ENCODE data around the gene TMIGD2.

TMIGD2 gene

GRCh38 chr19:4342615-4343369 lies 40.6 kb upstream of the TMIGD2 start:
- H2BK12ac ChIP-seq (ENCODE audit: low read length in 2 of 2), result peak overlapping the region in 1 of 2 experiments; percentile 92
- peak overlapping the region; percentile 15 for H2BK5ac ChIP-seq (ENCODE audit: low read depth, low read length, poor library complexity, severe bottlenecking)
- DNase-seq, result peak; percentile 100
- H3K14ac ChIP-seq (ENCODE audit: low read length in 2 of 2), result no peak overlapping the region
- peak overlapping the region; percentile 17 for H2BK15ac ChIP-seq (ENCODE audit: low read depth, poor library complexity, severe bottlenecking)
- peak overlapping the region; percentile 86 for H3K9ac ChIP-seq (ENCODE audit: low read length)
- H2BK120ac ChIP-seq (ENCODE audit: low read depth, low read length), result no peak overlapping the region
- under 1% methylated on average over 39 of the region's 39 CpGs for WGBS
- peak overlapping the region; percentile 87 for H3K27ac ChIP-seq (ENCODE audit: low read length, poor library complexity, severe bottlenecking)
- H4K8ac ChIP-seq (ENCODE audit: low read length), result peak overlapping the region; percentile 96
- H3K4me3 ChIP-seq (ENCODE audit: insufficient read depth in 1 of 2, low read depth in 1 of 2, low read length in 2 of 2), result peak overlapping the region; percentile 95 to 96
- peak overlapping the region; percentile 5 for H4K91ac ChIP-seq (ENCODE audit: low read length)
- H3K79me1 ChIP-seq (replicated peaks; ENCODE audit: low read length, poor library complexity, severe bottlenecking), result peaks cover 16% of the 10 kb centered on the region
- no peak overlapping the region for H2AK5ac ChIP-seq (ENCODE audit: low read length, severe bottlenecking)
- H3K27me3 ChIP-seq (ENCODE audit: control insufficient read depth in 1 of 2, insufficient read depth in 1 of 2, low read length in 2 of 2), result no peaks in the 10 kb centered on the region
- H3K4me2 ChIP-seq (ENCODE audit: low read length, poor library complexity, severe bottlenecking), result peak overlapping the region; percentile 91
- H3K4ac ChIP-seq (ENCODE audit: low read depth in 1 of 2, low read length in 2 of 2), result peak overlapping the region; percentile 7 to 79
- no peaks in the 10 kb centered on the region for H3K9me3 ChIP-seq (ENCODE audit: control insufficient read depth, low read length)
- peak overlapping the region in 1 of 2 experiments; percentile 96 for H3K23ac ChIP-seq (ENCODE audit: low read length in 2 of 2)
- peaks cover 20% of the 10 kb centered on the region for H3K4me1 ChIP-seq (ENCODE audit: control insufficient read depth, insufficient read depth, low read depth, low read length)
- H2AFZ ChIP-seq (ENCODE audit: low read depth, low read length), result peak overlapping the region; percentile 100
- H3K18ac ChIP-seq (ENCODE audit: low read depth in 1 of 2, low read length in 2 of 2), result peak overlapping the region; percentile 31 to 96
- peaks cover 4 to 7% of the 10 kb centered on the region in 2 experiments for H3K36me3 ChIP-seq (ENCODE audit: control insufficient read depth in 1 of 2, insufficient read depth in 2 of 2, low read depth in 1 of 2, low read length in 2 of 2)

- peak overlapping the region; percentile 9 for H4K91ac ChIP-seq (ENCODE audit: low read length)
- H4K8ac ChIP-seq (ENCODE audit: low read length), result peak overlapping the region; percentile 96
- no peak overlapping the region for H3K14ac ChIP-seq (ENCODE audit: low read length in 2 of 2)
- peak overlapping the region; percentile 75 for H3K4me2 ChIP-seq (ENCODE audit: low read length, poor library complexity, severe bottlenecking)
- H2AFZ ChIP-seq (ENCODE audit: low read depth, low read length), result peak overlapping the region; percentile 78
- peak overlapping the region; percentile 86 for H3K9ac ChIP-seq (ENCODE audit: low read length)
- 19% methylated on average over 10 of the region's 10 CpGs for WGBS
- no peak for DNase-seq
- peak overlapping the region in 1 of 2 experiments; percentile 64 for H3K23ac ChIP-seq (ENCODE audit: low read length in 2 of 2)
- H3K27ac ChIP-seq (ENCODE audit: low read length, poor library complexity, severe bottlenecking), result peak overlapping the region; percentile 87
- H2BK120ac ChIP-seq (ENCODE audit: low read depth, low read length), result no peak overlapping the region
- H3K4ac ChIP-seq (ENCODE audit: low read depth in 1 of 2, low read length in 2 of 2), result peak overlapping the region; percentile 72 to 83
- no peaks in the 10 kb centered on the region for H3K27me3 ChIP-seq (ENCODE audit: control insufficient read depth in 1 of 2, insufficient read depth in 1 of 2, low read length in 2 of 2)
- H2AK5ac ChIP-seq (ENCODE audit: low read length, severe bottlenecking), result peak overlapping the region; percentile 15
- H3K18ac ChIP-seq (ENCODE audit: low read depth in 1 of 2, low read length in 2 of 2), result peak overlapping the region; percentile 17 to 85
- peak overlapping the region; percentile 4 for H2BK5ac ChIP-seq (ENCODE audit: low read depth, low read length, poor library complexity, severe bottlenecking)
- H2BK12ac ChIP-seq (ENCODE audit: low read length in 2 of 2), result no peak overlapping the region
- H3K79me1 ChIP-seq (replicated peaks; ENCODE audit: low read length, poor library complexity, severe bottlenecking), result peaks cover 16% of the 10 kb centered on the region
- H2BK15ac ChIP-seq (ENCODE audit: low read depth, poor library complexity, severe bottlenecking), result peak overlapping the region; percentile 17
- H3K36me3 ChIP-seq (ENCODE audit: control insufficient read depth in 1 of 2, insufficient read depth in 2 of 2, low read depth in 1 of 2, low read length in 2 of 2), result peaks cover 4 to 7% of the 10 kb centered on the region in 2 experiments
- H3K4me1 ChIP-seq (ENCODE audit: control insufficient read depth, insufficient read depth, low read depth, low read length), result peaks cover 23% of the 10 kb centered on the region
- peak overlapping the region; percentile 57 to 80 for H3K4me3 ChIP-seq (ENCODE audit: insufficient read depth in 1 of 2, low read depth in 1 of 2, low read length in 2 of 2)
- no peaks in the 10 kb centered on the region for H3K9me3 ChIP-seq (ENCODE audit: control insufficient read depth, low read length)
Measured at GRCh38 chr19:4342314-4342614, 40.1 kb upstream of the TMIGD2 start.

GRCh38 chr19:4338441-4339355 lies 36.5 kb upstream of the TMIGD2 start, which contains the start of gene STAP2:
Gene STAP2 (minus strand): TSS chr19:4338827. CDS start chr19:4338753, 74 bp downstream.
- Histone ChIP-seq H4K8ac (ENCODE audit: low read length) (peak within 1 kb of the TSS; percentile 91), H3K36me3 (ENCODE audit: control insufficient read depth in 1 of 2, insufficient read depth in 2 of 2, low read depth in 1 of 2, low read length in 2 of 2) (peaks cover 0 to 3% of the 10 kb centered on the region in 2 experiments), H3K23ac (ENCODE audit: low read length in 2 of 2) (no peak within 1 kb of the TSS), H2BK5ac (ENCODE audit: low read depth, low read length, poor library complexity, severe bottlenecking) (peak within 1 kb of the TSS; percentile 37), H2BK15ac (ENCODE audit: low read depth, poor library complexity, severe bottlenecking) (peak within 1 kb of the TSS; percentile 63), H3K9ac (ENCODE audit: low read length) (peak within 1 kb of the TSS; percentile 71), H2AK5ac (ENCODE audit: low read length, severe bottlenecking) (no peak within 1 kb of the TSS), H3K4me3 (ENCODE audit: insufficient read depth in 1 of 2, low read depth in 1 of 2, low read length in 2 of 2) (peak within 1 kb of the TSS; percentile 57 to 81), H2AFZ (ENCODE audit: low read depth, low read length) (peak within 1 kb of the TSS; percentile 60), H3K27me3 (ENCODE audit: control insufficient read depth in 1 of 2, insufficient read depth in 1 of 2, low read length in 2 of 2) (no peaks in the 10 kb centered on the region), H3K14ac (ENCODE audit: low read length in 2 of 2) (peak within 1 kb of the TSS in 1 of 2 experiments; percentile 35), H3K4me1 (ENCODE audit: control insufficient read depth, insufficient read depth, low read depth, low read length) (peaks cover 16% of the 10 kb centered on the region), H4K91ac (ENCODE audit: low read length) (peak within 1 kb of the TSS; percentile 72), H3K9me3 (ENCODE audit: control insufficient read depth, low read length) (no peaks in the 10 kb centered on the region), H2BK12ac (ENCODE audit: low read length in 2 of 2) (peak within 1 kb of the TSS in 1 of 2 experiments; percentile 10), H2BK120ac (ENCODE audit: low read depth, low read length) (peak within 1 kb of the TSS; percentile 62), H3K27ac (ENCODE audit: low read length, poor library complexity, severe bottlenecking) (peak within 1 kb of the TSS; percentile 30), H3K79me1 (replicated peaks; ENCODE audit: low read length, poor library complexity, severe bottlenecking) (peaks cover 6% of the 10 kb centered on the region), H3K4me2 (ENCODE audit: low read length, poor library complexity, severe bottlenecking) (peak within 1 kb of the TSS; percentile 84), H3K18ac (ENCODE audit: low read depth in 1 of 2, low read length in 2 of 2) (peak within 1 kb of the TSS; percentile 28 to 35), H3K4ac (ENCODE audit: low read depth in 1 of 2, low read length in 2 of 2) (peak within 1 kb of the TSS; percentile 29 to 54)
- peak; percentile 31 for DNase-seq
- 57% methylated on average over 26 of the region's 27 CpGs for WGBS

Measured in mesenchymal stem cell (in vitro differentiated cells and primary cell).